K562 (cell line): ENCODE measurements around the gene FAM186B. TPM values are rescaled to one million over a fixed set of nuclear protein-coding genes. Genes with fewer than 3 reads are reported as not detected.
"Not testable (repeated sequence)": the region's sequence is repeated elsewhere in the genome, so short reads cannot be mapped to it uniquely, and the experiment has no call there.

Experiments used
- ATAC-seq: fragments of 200-7000 bp; cut with Tn5 transposase; 3 replicates; pipeline ENCODE4 v1.9.1; 2020; ENCODE audit warnings: moderate library complexity
- Bru-seq: library from RNA; stranded (reverse); fragments of 400-500 nt; gene quantifications from one replicate; lab custom pipeline; 2021; lab: Mats Ljungman, UMichigan
- BruChase-seq, 2 experiments: library from RNA; stranded (reverse); fragments of 400-500 nt; gene quantifications; one replicate each; lab custom pipeline; 2021; lab: Mats Ljungman, UMichigan
- BruUV-seq: library from RNA; stranded (reverse); fragments of 400-500 nt; replicated peaks from 2 replicates; lab custom pipeline; 2021; lab: Mats Ljungman, UMichigan
- CTCF ChIA-PET: fragments of 300-600 bp; formaldehyde crosslinking; extraction: SDS; loops from one replicate; lab custom pipeline; 2021; ENCODE audit warnings: low intra/inter-chr PET ratio; lab: Yijun Ruan, JAX
- POLR2A ChIA-PET: fragments of 300-600, 350-650 bp; sonication (Branson Sonifier 250); formaldehyde crosslinking; extraction: SDS; loops from one replicate; lab custom pipeline; 2021; ENCODE audit warnings: antibody characterized with exemption, inconsistent platforms; lab: Yijun Ruan, JAX
- DNase-seq, 4 experiments: peaks; one replicate each; pipeline versions ENCODE4 v3.0.0 to v3.0.0-alpha.2; 2011 to 2018; ENCODE audit warnings: low spot score in 3 of 4, mixed read lengths in 3 of 4; ENCODE audit errors: extremely low read depth in 1 of 4
- FAIRE-seq: peaks from 2 replicates; lab custom pipeline; 2011; peaks lifted over from hg19 to GRCh38; lab: Jason Lieb, UNC
- H2AFZ ChIP-seq: 2 replicates; pipeline ENCODE4 v1.6.0; 2011; ENCODE audit warnings: low read depth, low read length, control low read depth, inconsistent platforms
- H3K27ac ChIP-seq: fragments of 200-600 bp; 3 replicates; pipeline ENCODE4 v1.8.0; 2011; ENCODE audit warnings: low read depth, mild to moderate bottlenecking, control low read depth, inconsistent platforms, low read length, moderate library complexity, mixed read lengths; ENCODE audit errors: extremely low read depth
- H3K27me3 ChIP-seq, 2 experiments: fragments of 300-600 bp in 1 of 2; 2 replicates in 1 of 2; 3 replicates in 1 of 2; pipeline versions ENCODE4 v1.6.0 to v1.8.0; 2011; ENCODE audit warnings: inconsistent platforms in 2 of 2, low read length in 2 of 2, mild to moderate bottlenecking in 1 of 2, mixed read lengths in 1 of 2, moderate library complexity in 1 of 2; ENCODE audit not compliant: control insufficient read depth in 2 of 2, insufficient read depth in 2 of 2
- H3K36me3 ChIP-seq: fragments of 300-600 bp; 3 replicates; pipeline ENCODE4 v1.8.0; 2011; ENCODE audit warnings: mild to moderate bottlenecking, low read length, inconsistent platforms; ENCODE audit not compliant: control insufficient read depth, insufficient read depth
- H3K4me1 ChIP-seq, 2 experiments: fragments of 200-600 bp in 1 of 2; replicated peaks in 1 of 2; 2 replicates in 1 of 2; 3 replicates in 1 of 2; pipeline versions ENCODE4 v1.5.1 to v1.8.0; 2011; ENCODE audit warnings: inconsistent platforms in 2 of 2, low read length in 2 of 2, mild to moderate bottlenecking in 1 of 2, mixed read lengths in 1 of 2, moderate library complexity in 1 of 2; ENCODE audit not compliant: control insufficient read depth in 2 of 2, insufficient read depth in 2 of 2
- H3K4me2 ChIP-seq: 2 replicates; pipeline ENCODE4 v1.6.1; 2011; ENCODE audit warnings: low read length, control low read depth, inconsistent platforms, mixed read lengths; ENCODE audit not compliant: insufficient read depth
- H3K4me3 ChIP-seq: fragments of 200-600 bp; sonication (generic), shearing (Covaris generic); 2 replicates; pipeline ENCODE4 v1.5.1; 2016; ENCODE audit warnings: control low read depth, inconsistent platforms
- H3K79me2 ChIP-seq: fragments of 200-600 bp; 3 replicates; pipeline ENCODE4 v1.8.0; 2011; ENCODE audit warnings: low read length, inconsistent platforms; ENCODE audit not compliant: control insufficient read depth, insufficient read depth
- H3K9ac ChIP-seq, 2 experiments: 2 replicates each; pipeline versions ENCODE4 v1.6.0 to v1.6.1; 2011; ENCODE audit warnings: low read depth in 2 of 2, low read length in 2 of 2, control low read depth in 1 of 2, inconsistent platforms in 1 of 2, mild to moderate bottlenecking in 1 of 2, mixed read lengths in 1 of 2; ENCODE audit not compliant: insufficient read depth in 1 of 2
- H3K9me1 ChIP-seq: one replicate; pipeline ENCODE4 v1.6.0; 2011; ENCODE audit warnings: inconsistent platforms, mild to moderate bottlenecking, low read length, moderate library complexity; ENCODE audit not compliant: control insufficient read depth, insufficient read depth
- H3K9me3 ChIP-seq: replicated peaks from 2 replicates; pipeline ENCODE4 v1.5.1; 2011; ENCODE audit warnings: low read depth, low read length, inconsistent platforms; ENCODE audit not compliant: control insufficient read depth, insufficient read depth
- H4K20me1 ChIP-seq: replicated peaks from 2 replicates; pipeline ENCODE4 v1.6.1; 2011; ENCODE audit warnings: low read length, inconsistent platforms, mixed read lengths; ENCODE audit not compliant: control insufficient read depth, insufficient read depth
- WGBS: fragments of 100-300 bp; shearing (Covaris generic); methylation state at CpG from one replicate; pipeline ENCODE4 v1.1.6; 2016; ENCODE audit warnings: low coverage, mixed read lengths; ENCODE audit not compliant: insufficient coverage; ENCODE audit errors: missing lambda C conversion rate; 5-methylcytosine and 5-hydroxymethylcytosine counted together
- in situ Hi-C: fragments of 300-500 bp; cut with MboI; formaldehyde crosslinking; loops from 4 replicates; pipeline ENCODE4 v1.15.0; 2018; ENCODE audit warnings: inconsistent platforms, mixed read lengths
- intact Hi-C: fragments of 100-400 bp; cut with micrococcal nuclease; formaldehyde crosslinking; loops from 2 replicates; pipeline ENCODE4 v1.14.2; 2022
- long read RNA-seq, 3 experiments: library from polyadenylated mRNA in 2 of 3; library from RNA in 1 of 3; unstranded in 2 of 3; stranded (forward) in 1 of 3; transcript quantifications; one replicate each; pipeline ENCODE4 v2.0.0, GENCODE V29; 2019 to 2022
- polyA minus RNA-seq, 3 experiments: library from RNA; depleted of rRNA, polyadenylated mRNA; stranded (reverse); fragments of >200 nt; gene quantifications; 2 replicates each; pipeline ENCODE4 v1.2.3, GENCODE V29; 2011
- polyA plus RNA-seq, 8 experiments: library from polyadenylated mRNA; depleted of rRNA in 4 of 8; stranded (reverse) in 5 of 8; unstranded in 3 of 8; fragments of >200 nt; fragmentation: Nextera tagmentation in 2 of 8; fragmentation: Illumina TruSeq in 1 of 8; extraction: Ambion mirVana in 2 of 8; extraction: Trizol in 1 of 8; gene quantifications; 2 replicates each; pipeline versions ENCODE4 v1.2.1 to v1.2.3, GENCODE V29; 2011 to 2014; ENCODE audit warnings: inconsistent platforms in 1 of 8, missing spikeins in 1 of 8
- total RNA-seq, 7 experiments: library from RNA; depleted of rRNA in 6 of 7; stranded (reverse); fragments of >200 nt in 6 of 7; fragmentation: Illumina TruSeq in 2 of 7; extraction: Trizol in 2 of 7; gene quantifications; 2 replicates each; pipeline versions ENCODE4 v1.2.1 to v1.2.3, GENCODE V29; 2011 to 2021; ENCODE audit warnings: low replicate concordance in 1 of 7

Gene FAM186B
- 0.35 and 0.39 TPM in 2 replicates for total RNA-seq (2011; cell fraction: chromatin; rRNA removed; ENCODE audit: low replicate concordance)
- 0.26 and 0.33 TPM in 2 replicates for total RNA-seq (2011; cell fraction: nucleolus; rRNA removed)
- 0.38 and 0.44 TPM in 2 replicates for total RNA-seq (2011; cell fraction: nucleoplasm; rRNA removed)
- 0.12 and 0.23 TPM in 2 replicates for total RNA-seq (2014; rRNA removed)
- total RNA-seq (2014; rRNA removed; fragmentation: Illumina TruSeq; extraction: Trizol), result 0.15 and 0.16 TPM in 2 replicates
- total RNA-seq (2015; rRNA removed; fragmentation: Illumina TruSeq; extraction: Trizol), result 0.14 and 0.19 TPM in 2 replicates
- 0.18 TPM in 2 replicates for total RNA-seq (2021)
- 0.07 and 0.15 TPM in 2 replicates for polyA plus RNA-seq (2011; rRNA removed)
- polyA plus RNA-seq (2011; cell fraction: cytosol; rRNA removed), result 0.07 and 0.22 TPM in 2 replicates
- 0.15 and 0.17 TPM in 2 replicates for polyA plus RNA-seq (2011; cell fraction: nucleus; rRNA removed)
- 0.61 and 0.97 TPM in 2 replicates for polyA plus RNA-seq (2012)
- 0.18 and 0.22 TPM in 2 replicates for polyA plus RNA-seq (2014; fragmentation: Illumina TruSeq; extraction: Trizol)
- polyA plus RNA-seq (2014; fragmentation: Nextera tagmentation; extraction: Ambion mirVana), result under 1 TPM; 0.10 to 0.42 TPM
- polyA plus RNA-seq (2014; rRNA removed), result 0.08 and 0.20 TPM in 2 replicates
- polyA minus RNA-seq (2011; rRNA and poly(A)+ RNA removed), result 0.42 TPM in 1 of 2 replicates, not detected in the other
- polyA minus RNA-seq (2011; cell fraction: cytosol; rRNA and poly(A)+ RNA removed), result not detected in 2 replicates
- polyA minus RNA-seq (2011; cell fraction: nucleus; rRNA and poly(A)+ RNA removed), result 0.13 and 0.22 TPM in 2 replicates
- Bru-seq, nascent RNA, result percentile 19 among the genes with signal in this experiment
- BruChase-seq, experiment 1, labeled RNA remaining after a 2-hour chase, result percentile 31 among the genes with signal in this experiment
- percentile 39 among the genes with signal in this experiment for BruChase-seq, experiment 2, labeled RNA remaining after a 6-hour chase
- long read RNA-seq, experiment 1, partial matches to known transcripts, result 0 of 2 reads
- long read RNA-seq, experiment 1, other reads (novel, unspliced or antisense), result 2 of 2 reads
- long read RNA-seq, experiment 2, partial matches to known transcripts, result 1 of 1 reads
- long read RNA-seq, experiment 2, other reads (novel, unspliced or antisense), result 0 of 1 reads
- long read RNA-seq, experiment 3, result 0 reads

- H2AFZ ChIP-seq, H3K9me3 ChIP-seq, H3K4me3 ChIP-seq, H3K4me1 ChIP-seq, H4K20me1 ChIP-seq, H3K27ac ChIP-seq, H3K4me2 ChIP-seq, H3K27me3 ChIP-seq, DNase-seq, FAIRE-seq, CTCF ChIA-PET, ATAC-seq, H3K79me2 ChIP-seq, BruUV-seq, in situ Hi-C loops, H3K36me3 ChIP-seq, intact Hi-C loops, H3K9me1 ChIP-seq, H3K9ac ChIP-seq: not testable (repeated sequence)
- WGBS, result 35% methylated on average over 3 of the region's 4 CpGs
- POLR2A ChIA-PET, result interaction anchor here (1.3 kb wide), 1 partner anchor 20 kb away, joined by 3 read pairs; no protein-coding TSS in a partner anchor
These were observed at the start of gene FAM186B for GRCh38 chr12:49605539-49605938. FAM186B (minus strand) TSS chr12:49605639; CDS start chr12:49605477, 162 bp downstream.
